GM23248 (cell line): ENCODE results near the gene JHY. TPM values are rescaled to one million over a fixed set of nuclear protein-coding genes. Genes with fewer than 3 reads are reported as not detected.

Experiments used
- DNase-seq: peaks from one replicate; pipeline ENCODE4 v3.0.0-alpha.2; 2015
- H2AFZ ChIP-seq: fragments of 200-600 bp; sonication (generic); 2 replicates; pipeline ENCODE4 v1.6.1; 2016; ENCODE audit warnings: antibody characterized with exemption
- H3F3A ChIP-seq: fragments of 200-600 bp; sonication (generic); 2 replicates; pipeline ENCODE4 v1.6.1; 2016; ENCODE audit warnings: mild to moderate bottlenecking, antibody characterized with exemption, mixed run types; ENCODE audit not compliant: insufficient read depth
- H3K27ac ChIP-seq: fragments of 200-600 bp; sonication (generic); 2 replicates; pipeline ENCODE4 v1.5.1; 2016; ENCODE audit warnings: mild to moderate bottlenecking
- H3K27me3 ChIP-seq: fragments of 200-600 bp; sonication (generic); replicated peaks from 2 replicates; pipeline ENCODE4 v1.6.1; 2016; ENCODE audit warnings: mild to moderate bottlenecking; ENCODE audit not compliant: insufficient read depth
- H3K36me3 ChIP-seq: fragments of 200-600 bp; sonication (generic); 2 replicates; pipeline ENCODE4 v1.6.1; 2016; ENCODE audit warnings: low read depth, mild to moderate bottlenecking
- H3K4me1 ChIP-seq: fragments of 200-600 bp; sonication (generic); 2 replicates; pipeline ENCODE4 v1.6.1; 2016; ENCODE audit warnings: mild to moderate bottlenecking; ENCODE audit not compliant: insufficient read depth
- H3K4me2 ChIP-seq: fragments of 200-600 bp; sonication (generic); one replicate; pipeline ENCODE4 v1.6.1; 2016; ENCODE audit warnings: mild to moderate bottlenecking; ENCODE audit not compliant: unreplicated experiment
- H3K4me3 ChIP-seq: fragments of 200-600 bp; sonication (generic); 2 replicates; pipeline ENCODE4 v1.5.1; 2016; ENCODE audit warnings: mild to moderate bottlenecking
- H3K79me2 ChIP-seq: fragments of 200-600 bp; sonication (generic); 2 replicates; pipeline ENCODE4 v1.6.1; 2016; ENCODE audit warnings: mild to moderate bottlenecking; ENCODE audit not compliant: insufficient read depth
- H3K9ac ChIP-seq: fragments of 200-600 bp; sonication (generic); 2 replicates; pipeline ENCODE4 v1.6.1; 2016; ENCODE audit warnings: mild to moderate bottlenecking
- H3K9me2 ChIP-seq: fragments of 200-600 bp; sonication (generic); 2 replicates; pipeline ENCODE4 v1.6.1; 2016; ENCODE audit warnings: mixed run types, mild to moderate bottlenecking, moderate library complexity; ENCODE audit not compliant: insufficient read depth
- H3K9me3 ChIP-seq: fragments of 200-600 bp; sonication (generic); one replicate; pipeline ENCODE4 v1.6.1; 2017; ENCODE audit warnings: low read depth
- H4K20me1 ChIP-seq: fragments of 200-600 bp; sonication (generic); 2 replicates; pipeline ENCODE4 v1.6.0; 2016; ENCODE audit not compliant: insufficient read depth
- EZH2 ChIP-seq: fragments of 200-600 bp; sonication (generic); IDR thresholded peaks from 2 replicates; pipeline ENCODE4 v1.6.1; 2018; ENCODE audit warnings: antibody characterized with exemption, mild to moderate bottlenecking; ENCODE audit not compliant: insufficient read depth, poor library complexity, severe bottlenecking
- EZH2phosphoT487 ChIP-seq: fragments of 200-600 bp; sonication (generic); IDR thresholded peaks from 2 replicates; pipeline ENCODE4 v1.6.1; 2018; ENCODE audit warnings: antibody characterized with exemption, moderate library complexity, mild to moderate bottlenecking, low read depth; ENCODE audit not compliant: insufficient read depth
- WGBS, 2 experiments: methylation state at CpG; one replicate each; pipeline ENCODE4 v1.1.6; 2015 to 2017; ENCODE audit warnings: low lambda C conversion rate in 2 of 2, low coverage in 1 of 2; ENCODE audit errors: missing lambda C conversion rate in 2 of 2; 5-methylcytosine and 5-hydroxymethylcytosine counted together
- in situ Hi-C: fragments of 300-500 bp; cut with MboI; formaldehyde crosslinking; loops from 2 replicates; pipeline ENCODE4 v1.15.0; 2020
- polyA plus RNA-seq: library from polyadenylated mRNA; unstranded; fragments of >200 nt; fragmentation: Nextera tagmentation; extraction: Ambion mirVana; gene quantifications from 2 replicates; pipeline ENCODE4 v1.2.1, GENCODE V29; 2016
- total RNA-seq: library from RNA; depleted of rRNA; stranded (reverse); fragments of >200 nt; shearing (Covaris generic); gene quantifications from 2 replicates; pipeline ENCODE4 v1.2.3, GENCODE V29; 2014

Gene JHY
- total and polyA plus RNA-seq, 2 experiments from 2014 or later, result 5.1 to 5.3 TPM

GRCh38 chr11:122897606-122898210 is 15.1 kb downstream of the JHY start:
- in situ Hi-C loops, result loop anchor here (25.0 kb wide), 1 partner anchor 365 kb away; no protein-coding TSS in a partner anchor
- no peaks in the 10 kb centered on the region for H3K9me3 ChIP-seq
- no peak overlapping the region for H3K4me3 ChIP-seq
- H3K4me2 ChIP-seq, result peak overlapping the region; percentile 46
- no peak for TF ChIP-seq EZH2phosphoT487
- TF ChIP-seq EZH2, result no peak
- peak overlapping the region; percentile 46 for H3K27ac ChIP-seq
- peaks cover 19% of the 10 kb centered on the region for H3F3A ChIP-seq
- no peaks in the 10 kb centered on the region for H3K36me3 ChIP-seq
- no peak overlapping the region for H3K9ac ChIP-seq
- H4K20me1 ChIP-seq, result no peaks in the 10 kb centered on the region
- H3K27me3 ChIP-seq, result no peaks in the 10 kb centered on the region
- 31 to 36% methylated on average over 5 of the region's 5 CpGs for WGBS, 2 experiments
- peaks cover 20% of the 10 kb centered on the region for H3K4me1 ChIP-seq
- DNase-seq, result peak; percentile 77
- H2AFZ ChIP-seq, result no peak overlapping the region
- H3K79me2 ChIP-seq, result no peaks in the 10 kb centered on the region
- H3K9me2 ChIP-seq, result no peaks in the 10 kb centered on the region

GRCh38 chr11:122898799-122899198 is 16.2 kb downstream of the JHY start:
- H4K20me1 ChIP-seq, result no peaks in the 10 kb centered on the region
- H3K4me2 ChIP-seq, result no peak overlapping the region
- H3K9me3 ChIP-seq, result no peaks in the 10 kb centered on the region
- H3K9ac ChIP-seq, result no peak overlapping the region
- H2AFZ ChIP-seq, result no peak overlapping the region
- H3K27me3 ChIP-seq, result no peaks in the 10 kb centered on the region
- no peaks in the 10 kb centered on the region for H3K36me3 ChIP-seq
- H3K4me1 ChIP-seq, result peaks cover 20% of the 10 kb centered on the region
- H3K27ac ChIP-seq, result no peak overlapping the region
- 89 to 94% methylated on average over 6 of the region's 6 CpGs for WGBS, 2 experiments
- no peak for DNase-seq
- H3K9me2 ChIP-seq, result no peaks in the 10 kb centered on the region
- H3K4me3 ChIP-seq, result no peak overlapping the region
- peaks cover 19% of the 10 kb centered on the region for H3F3A ChIP-seq
- in situ Hi-C loops, result loop anchor here (25.0 kb wide), 1 partner anchor 364 kb away; no protein-coding TSS in a partner anchor
- H3K79me2 ChIP-seq, result no peaks in the 10 kb centered on the region
- no peak for TF ChIP-seq EZH2phosphoT487
- no peak for TF ChIP-seq EZH2

- no peaks in the 10 kb centered on the region for H3K9me2 ChIP-seq
- H3K36me3 ChIP-seq, result no peaks in the 10 kb centered on the region
- peaks cover 19% of the 10 kb centered on the region for H3K4me1 ChIP-seq
- peaks cover 19% of the 10 kb centered on the region for H3F3A ChIP-seq
- no peaks in the 10 kb centered on the region for H3K27me3 ChIP-seq
- H2AFZ ChIP-seq, result no peak overlapping the region
- H3K79me2 ChIP-seq, result no peaks in the 10 kb centered on the region
- no peaks in the 10 kb centered on the region for H3K9me3 ChIP-seq
- no peak overlapping the region for H3K4me2 ChIP-seq
- in situ Hi-C loops, result no loop called here
- H3K9ac ChIP-seq, result no peak overlapping the region
- no peak for TF ChIP-seq EZH2
- no peak for TF ChIP-seq EZH2phosphoT487
- no peaks in the 10 kb centered on the region for H4K20me1 ChIP-seq
- 72 to 73% methylated on average over 9 of the region's 9 CpGs for WGBS, 2 experiments
- no peak overlapping the region for H3K4me3 ChIP-seq
- H3K27ac ChIP-seq, result no peak overlapping the region
- DNase-seq, result peak; percentile 55
These were observed 18.1 kb downstream of the JHY start for GRCh38 chr11:122900587-122901202.

- Histone ChIP-seq H3K36me3 (no peaks in the 10 kb centered on the region), H3K9me3 (no peaks in the 10 kb centered on the region), H3K27ac (no peak overlapping the region), H3K79me2 (no peaks in the 10 kb centered on the region), H2AFZ (no peak overlapping the region), H3K9me2 (no peaks in the 10 kb centered on the region), H4K20me1 (no peaks in the 10 kb centered on the region), H3K4me3 (no peak overlapping the region), H3K9ac (no peak overlapping the region), H3K27me3 (no peaks in the 10 kb centered on the region), H3K4me1 (peaks cover 9% of the 10 kb centered on the region), H3F3A (0 out of 2 replicates have a peak, but pooled peaks cover 3% of the 10 kb centered on the region), H3K4me2 (no peak overlapping the region)
- TF ChIP-seq EZH2, result no peak
- no peak for TF ChIP-seq EZH2phosphoT487
- in situ Hi-C loops, result no loop called here
- DNase-seq, result no peak
- 96 to 98% methylated on average over 4 of the region's 4 CpGs for WGBS, 2 experiments
These were observed 20.4 kb downstream of the JHY start for GRCh38 chr11:122902951-122903350.
